Endodermal cell (in vitro differentiated cells): ENCODE measurements around the gene MRPS34. TPM values are rescaled to one million over a fixed set of nuclear protein-coding genes. Genes with fewer than 3 reads are reported as not detected.
A peak's percentile ranks its signal among the peaks of the same experiment; 100 is the strongest.

Experiments used
- DNase-seq: peaks from one replicate; pipeline ENCODE4 v3.0.0-alpha.2; 2017
- H3K27ac ChIP-seq: 2 replicates; pipeline ENCODE4 v1.5.1; 2013; ENCODE audit warnings: mild to moderate bottlenecking, low read depth, low read length, moderate library complexity
- H3K27me3 ChIP-seq: 2 replicates; pipeline ENCODE4 v1.6.1; 2013; ENCODE audit warnings: mild to moderate bottlenecking, low read length, moderate library complexity; ENCODE audit not compliant: insufficient read depth, control insufficient read depth, poor library complexity, severe bottlenecking
- H3K36me3 ChIP-seq: 2 replicates; pipeline ENCODE4 v1.7.0; 2013; ENCODE audit warnings: mild to moderate bottlenecking, low read length, moderate library complexity; ENCODE audit not compliant: control insufficient read depth, insufficient read depth
- H3K4me1 ChIP-seq: one replicate; pipeline ENCODE4 v1.7.0; 2013; ENCODE audit warnings: low read length; ENCODE audit not compliant: control insufficient read depth, insufficient read depth
- H3K4me3 ChIP-seq: 2 replicates; pipeline ENCODE4 v1.5.1; 2013; ENCODE audit warnings: mild to moderate bottlenecking, low read length, moderate library complexity
- H3K9ac ChIP-seq: 2 replicates; pipeline ENCODE4 v1.6.1; 2013; ENCODE audit warnings: mild to moderate bottlenecking, low read length, moderate library complexity; ENCODE audit not compliant: poor library complexity, severe bottlenecking; ENCODE audit errors: extremely low read depth
- H3K9me3 ChIP-seq: 2 replicates; pipeline ENCODE4 v1.6.1; 2013; ENCODE audit warnings: mild to moderate bottlenecking, low read length, moderate library complexity; ENCODE audit not compliant: control insufficient read depth
- H3K27ac Mint-ChIP-seq: 2 replicates; pipeline ENCODE4 v1.8.0; 2020; ENCODE audit warnings: mixed read lengths
- H3K27me3 Mint-ChIP-seq: 2 replicates; pipeline ENCODE4 v1.8.0; 2021; ENCODE audit warnings: mild to moderate bottlenecking, mixed read lengths; ENCODE audit not compliant: insufficient read depth
- H3K36me3 Mint-ChIP-seq: 2 replicates; pipeline ENCODE4 v1.8.0; 2020; ENCODE audit warnings: low read depth, mixed read lengths
- H3K4me1 Mint-ChIP-seq: 2 replicates; pipeline ENCODE4 v1.8.0; 2020; ENCODE audit warnings: mixed read lengths
- H3K4me3 Mint-ChIP-seq: 2 replicates; pipeline ENCODE4 v1.8.0; 2020; ENCODE audit warnings: mild to moderate bottlenecking, moderate library complexity, mixed read lengths
- H3K9me3 Mint-ChIP-seq: 2 replicates; pipeline ENCODE4 v1.8.0; 2020; ENCODE audit warnings: mild to moderate bottlenecking, mixed read lengths
- CTCF ChIP-seq: fragments of 200-600 bp; sonication (generic); conservative IDR thresholded peaks from 2 replicates; pipeline ENCODE4 v1.5.0; 2021; ENCODE audit warnings: antibody characterized with exemption, mild to moderate bottlenecking
- WGBS, 2 experiments: methylation state at CpG; one replicate each; pipeline versions ENCODE4 v1.1.5 to v1.1.7; 2013; ENCODE audit warnings: missing lambda C conversion rate in 2 of 2, mixed read lengths in 1 of 2; ENCODE audit not compliant: insufficient coverage in 1 of 2, insufficient read length in 1 of 2; 5-methylcytosine and 5-hydroxymethylcytosine counted together
- microRNA-seq: library from miRNA; unstranded; fragments of <30 nt; microRNA quantifications from one replicate; pipeline ENCODE4 v1.2.0, GENCODE V29; 2020; ENCODE audit warnings: borderline microRNAs expressed
- total RNA-seq, 2 donors: library from RNA; stranded (reverse); fragmentation: NEBNext Ultra II Directional in 1 of 2; extraction: Animal tissue kit (Norgen Biotek cat#: 25700) in 1 of 2; gene quantifications; 2 replicates in 1 of 2; 3 replicates in 1 of 2; pipeline ENCODE4 v1.2.1, GENCODE V29; 2021

MRPS34 gene
- total RNA-seq, 2 donors from 2014 or later = 137 to 164 TPM

- no peak overlapping the region for H3K4me3 Mint-ChIP-seq
These were observed 48.4 kb downstream of the MRPS34 start for GRCh38 chr16:1724491-1724890.

GRCh38 chr16:1723450-1724147 lies 49.3 kb downstream of the MRPS34 start:
- H3K9me3 ChIP-seq = no peaks in the 10 kb centered on the region
- Mint-ChIP-seq H3K27ac (peak overlapping the region; percentile 70), H3K4me1 (no peaks in the 10 kb centered on the region), H3K9me3 (no peaks in the 10 kb centered on the region), H3K36me3 (peaks cover 23% of the 10 kb centered on the region), H3K27me3 (no peaks in the 10 kb centered on the region), H3K4me3 (no peak overlapping the region)
- no peak overlapping the region for H3K9ac ChIP-seq
- no peaks in the 10 kb centered on the region for H3K27me3 ChIP-seq
- peak; percentile 81 for DNase-seq
- H3K4me3 ChIP-seq = no peak overlapping the region
- H3K4me1 ChIP-seq = no peaks in the 10 kb centered on the region
- WGBS, 2 experiments = 55 to 61% methylated on average over 5 to 6 of the region's 6 CpGs
- peak; percentile 89 for TF ChIP-seq CTCF
- H3K27ac ChIP-seq = no peak overlapping the region
- H3K36me3 ChIP-seq = peaks cover 17% of the 10 kb centered on the region

More at GRCh38 chr16:1724491-1724890, 48.4 kb downstream of the MRPS34 start:
- DNase-seq = no peak
- Mint-ChIP-seq H3K27ac (no peak overlapping the region), H3K36me3 (peaks cover 31% of the 10 kb centered on the region), H3K9me3 (no peaks in the 10 kb centered on the region), H3K4me1 (no peaks in the 10 kb centered on the region), H3K27me3 (no peaks in the 10 kb centered on the region)
- H3K4me3 ChIP-seq = no peak overlapping the region
- TF ChIP-seq CTCF = no peak
- no peaks in the 10 kb centered on the region for H3K9me3 ChIP-seq
- no peak overlapping the region for H3K9ac ChIP-seq
- H3K27ac ChIP-seq = no peak overlapping the region
- 96 to 99% methylated on average over 12 of the region's 12 CpGs for WGBS, 2 experiments
- H3K27me3 ChIP-seq = no peaks in the 10 kb centered on the region
- peaks cover 17% of the 10 kb centered on the region for H3K36me3 ChIP-seq
- no peaks in the 10 kb centered on the region for H3K4me1 ChIP-seq

Small RNAs within 50 kb of the gene (microRNA-seq; reads per million reads assigned to microRNA genes)
- gene MIR3177 = not detected

Other genes with a start within 250 kb of the MRPS34 start
- gene TMEM204, start 239.5 kb downstream of the MRPS34 start, total RNA-seq = not detected
- 10 to 100 TPM; 43.0 to 58.9 TPM for gene IFT140, start 161.1 kb downstream of the MRPS34 start, total RNA-seq
- gene CRAMP1, start 160.8 kb downstream of the MRPS34 start, total RNA-seq = 10 to 100 TPM; 29.2 to 40.0 TPM
- gene JPT2, start 94.9 kb downstream of the MRPS34 start, total RNA-seq = 100 to 1,000 TPM; 161 to 168 TPM
- 10 to 100 TPM; 76.0 to 84.0 TPM for gene MAPK8IP3, start 66.9 kb downstream of the MRPS34 start, total RNA-seq
- 10 to 100 TPM; 70.3 to 73.6 TPM for gene NME3, start 1.6 kb downstream of the MRPS34 start, total RNA-seq
- gene EME2, start 324 bp downstream of the MRPS34 start, total RNA-seq = 10 to 100 TPM; 34.3 to 64.3 TPM
- gene SPSB3, start 9.4 kb upstream of the MRPS34 start, total RNA-seq = 10 to 100 TPM; 28.0 to 28.1 TPM
- 10 to 100 TPM; 61.1 to 61.5 TPM for gene NUBP2, start 9.8 kb upstream of the MRPS34 start, total RNA-seq
- gene IGFALS, start 20.6 kb upstream of the MRPS34 start, total RNA-seq = not detected
- 10 to 100 TPM; 47.8 to 52.9 TPM for gene HAGH, start 53.7 kb upstream of the MRPS34 start, total RNA-seq
- gene FAHD1, start 54.1 kb upstream of the MRPS34 start, total RNA-seq = 10 to 100 TPM; 16.6 to 16.9 TPM
- gene MEIOB, start 99.0 kb upstream of the MRPS34 start, total RNA-seq = not detected
- not detected for gene HS3ST6, start 145.3 kb upstream of the MRPS34 start, total RNA-seq
- 10 to 100 TPM; 20.6 to 23.5 TPM for gene MSRB1, start 170.1 kb upstream of the MRPS34 start, total RNA-seq
- gene RPL3L, start 181.6 kb upstream of the MRPS34 start, total RNA-seq = not detected
- gene NDUFB10, start 186.4 kb upstream of the MRPS34 start, total RNA-seq = 100 to 1,000 TPM; 167 to 192 TPM
- 1,000 to 10,000 TPM; 3,064 to 3,492 TPM for gene RPS2, start 191.7 kb upstream of the MRPS34 start, total RNA-seq
- under 1 TPM in 1 of 2 donors, not detected in 1; 0.44 TPM for gene RNF151, start 193.7 kb upstream of the MRPS34 start, total RNA-seq
- 10 to 100 TPM; 43.4 to 49.7 TPM for gene TBL3, start 198.9 kb upstream of the MRPS34 start, total RNA-seq
- under 1 TPM in 1 of 2 donors, not detected in 1; 0.42 TPM for gene NOXO1, start 208.3 kb upstream of the MRPS34 start, total RNA-seq
- gene GFER, start 211.1 kb upstream of the MRPS34 start, total RNA-seq = 10 to 100 TPM; 40.3 to 45.5 TPM
- gene SYNGR3, start 216.8 kb upstream of the MRPS34 start, total RNA-seq = 10 to 100 TPM in 1 of 2 donors, 1 to 10 TPM in 1; 7.0 to 11.2 TPM
- gene ZNF598, start 236.7 kb upstream of the MRPS34 start, total RNA-seq = 10 to 100 TPM; 45.6 to 49.5 TPM
- 1 to 10 TPM; 1.2 to 1.9 TPM for gene NPW, start 246.7 kb upstream of the MRPS34 start, total RNA-seq